HUES64 (cell line): ENCODE results near the gene RIMS4.

Experiments used
- H3K27ac ChIP-seq: 2 replicates; pipeline ENCODE4 v1.7.0; 2013; ENCODE audit warnings: low read depth, low read length, inconsistent platforms
- H3K27me3 ChIP-seq: 2 replicates; pipeline ENCODE4 v1.6.1; 2013; ENCODE audit warnings: mild to moderate bottlenecking, low read length; ENCODE audit not compliant: insufficient read depth
- H3K36me3 ChIP-seq: 2 replicates; pipeline ENCODE4 v1.6.1; 2013; ENCODE audit warnings: mild to moderate bottlenecking, low read length; ENCODE audit not compliant: insufficient read depth
- H3K4me1 ChIP-seq: 2 replicates; pipeline ENCODE4 v1.6.1; 2013; ENCODE audit warnings: mild to moderate bottlenecking, low read length, moderate library complexity; ENCODE audit not compliant: insufficient read depth
- H3K4me3 ChIP-seq: 2 replicates; pipeline ENCODE4 v1.5.1; 2013; ENCODE audit warnings: mild to moderate bottlenecking, low read length, moderate library complexity
- H3K9ac ChIP-seq: 2 replicates; pipeline ENCODE4 v1.6.1; 2013; ENCODE audit warnings: mild to moderate bottlenecking, low read depth, low read length
- H3K9me3 ChIP-seq: 2 replicates; pipeline ENCODE4 v1.6.1; 2013; ENCODE audit warnings: low read depth, low read length; ENCODE audit not compliant: insufficient read depth
- WGBS: fragments of 150-250, 120-280 bp; methylation state at CpG from one replicate; pipeline ENCODE4 v1.1.7; 2013; ENCODE audit warnings: missing lambda C conversion rate; 5-methylcytosine and 5-hydroxymethylcytosine counted together

RIMS4 gene

DNA sequence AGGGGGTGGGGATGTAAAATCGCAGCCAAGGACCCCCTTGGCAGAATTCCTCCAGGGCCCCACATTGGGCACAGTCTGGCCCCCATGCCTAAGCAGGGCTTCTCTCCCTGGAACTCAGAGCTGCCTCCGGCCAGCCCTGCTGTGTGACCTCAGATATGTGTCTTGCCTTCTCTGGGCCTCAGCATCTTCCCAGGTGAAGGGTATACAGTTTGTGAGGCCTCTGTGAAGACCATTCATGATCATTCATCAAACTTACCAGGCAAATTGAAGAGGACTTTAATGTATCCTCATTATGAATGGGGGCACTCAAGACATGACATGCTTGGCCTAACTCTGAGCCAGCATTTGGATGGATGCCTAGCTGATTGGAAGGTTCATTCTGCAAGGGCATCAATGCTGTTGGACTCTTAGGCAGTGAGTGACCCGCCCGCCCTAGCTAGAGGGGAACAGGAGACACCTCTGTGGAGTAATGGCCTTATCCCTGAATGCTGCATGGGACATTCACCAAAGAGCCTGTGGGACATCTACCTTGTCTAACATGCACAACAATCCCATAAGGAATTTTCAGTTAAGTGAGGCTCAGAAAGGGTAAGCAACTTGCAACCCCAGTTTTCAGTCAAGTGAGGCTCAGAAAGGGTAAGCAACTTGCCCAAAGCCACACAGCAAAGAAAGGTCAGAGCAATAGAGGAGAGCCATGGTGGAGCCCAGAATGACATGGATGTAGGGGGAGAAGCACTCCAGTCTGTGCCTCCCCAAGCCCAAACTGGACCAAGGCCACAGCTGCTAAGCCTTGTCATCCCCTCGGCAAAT lies 94.6 kb downstream of the RIMS4 start:
- Histone ChIP-seq H3K9me3 (no peaks in the 10 kb centered on the region), H3K27ac (no peak overlapping the region), H3K4me3 (no peak overlapping the region), H3K9ac (no peak overlapping the region), H3K36me3 (no peaks in the 10 kb centered on the region), H3K27me3 (no peaks in the 10 kb centered on the region), H3K4me1 (peaks cover 3% of the 10 kb centered on the region; the same call in 1 of the 2 replicates)
- WGBS: 89% methylated on average over 5 of the region's 5 CpGs

DNA sequence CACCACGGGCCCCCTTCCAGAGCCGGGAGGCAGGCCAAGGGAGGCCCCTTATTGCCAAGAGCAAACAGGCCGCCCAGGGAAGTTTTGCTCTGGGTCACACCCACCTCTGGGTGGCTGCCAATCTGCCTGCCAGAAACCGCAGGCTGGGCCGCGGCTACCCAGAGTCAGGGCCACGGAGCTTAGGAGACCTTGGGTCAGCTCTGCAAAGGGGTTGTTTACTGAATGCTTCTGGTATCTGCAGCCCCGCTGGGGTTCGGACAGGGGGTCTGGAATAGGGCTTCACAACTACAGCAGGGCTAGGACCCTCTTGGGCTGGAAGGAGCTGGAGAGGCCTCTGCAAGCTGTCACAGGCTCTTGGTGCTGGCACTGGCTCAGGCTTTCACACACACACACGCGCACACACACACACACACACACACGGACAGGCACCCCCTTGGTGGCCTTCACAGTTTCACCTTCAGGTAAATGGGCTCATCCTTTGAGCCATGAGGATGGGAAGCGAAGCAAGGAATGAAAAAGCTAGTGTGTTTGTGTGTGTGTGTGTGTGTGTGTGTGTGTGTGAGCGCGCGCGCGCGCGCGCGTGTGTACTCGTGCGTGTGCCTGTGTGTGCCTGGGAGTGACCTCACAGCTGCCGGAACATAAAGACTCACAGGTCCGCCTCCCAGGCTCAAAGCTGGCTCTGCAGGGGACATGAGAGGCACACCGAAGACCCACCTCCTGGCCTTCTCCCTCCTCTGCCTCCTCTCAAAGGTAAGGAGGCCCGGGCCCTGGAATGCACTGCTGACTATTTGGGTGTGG lies 95.4 kb downstream of the RIMS4 start, which contains the start of gene CCN5:
CCN5 (plus strand) TSS at position 669 of the 798 bp plus-strand sequence; CDS start at position 691, 22 bp downstream.
- Histone ChIP-seq H3K27ac (no peak within 1 kb of the TSS), H3K4me3 (no peak within 1 kb of the TSS), H3K9me3 (no peaks in the 10 kb centered on the region), H3K4me1 (no peaks in the 10 kb centered on the region), H3K27me3 (no peaks in the 10 kb centered on the region), H3K9ac (no peak within 1 kb of the TSS), H3K36me3 (no peaks in the 10 kb centered on the region)
- WGBS: 85% methylated on average over 28 of the region's 28 CpGs

DNA sequence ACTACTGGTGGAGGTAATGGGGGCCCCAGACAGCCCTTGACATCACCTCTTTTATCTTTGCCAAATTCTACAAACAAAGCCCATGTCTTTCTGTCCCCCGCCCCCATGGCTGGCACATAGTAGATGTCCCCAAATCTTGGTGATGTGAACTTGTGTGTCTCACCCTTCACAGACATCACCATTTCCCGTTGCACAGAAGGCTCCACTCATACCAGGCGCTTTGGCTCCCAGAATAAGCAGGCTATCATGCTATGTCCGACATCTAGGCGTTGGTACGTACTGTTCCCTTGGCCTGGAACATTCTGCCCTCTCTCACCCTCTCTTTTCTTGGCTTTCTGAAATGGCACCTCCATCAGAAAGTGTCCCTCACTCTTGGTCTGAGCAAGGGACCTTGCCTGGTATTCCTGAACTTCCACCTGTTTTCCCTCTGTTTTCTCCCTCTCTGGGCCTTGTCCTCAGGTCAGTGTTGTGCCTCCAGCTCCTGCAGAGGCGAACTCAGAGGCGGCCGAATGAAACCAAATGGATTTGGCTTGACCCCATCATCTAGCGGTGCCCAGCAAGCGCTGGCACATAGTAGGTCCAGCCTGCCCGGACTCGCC lies 96.1 kb downstream of the RIMS4 start:
- H3K27ac ChIP-seq: no peak overlapping the region
- H3K27me3 ChIP-seq: no peaks in the 10 kb centered on the region
- 95% methylated on average over 13 of the region's 13 CpGs for WGBS
- no peaks in the 10 kb centered on the region for H3K36me3 ChIP-seq
- H3K9me3 ChIP-seq: no peaks in the 10 kb centered on the region
- no peaks in the 10 kb centered on the region for H3K4me1 ChIP-seq
- no peak overlapping the region for H3K4me3 ChIP-seq
- H3K9ac ChIP-seq: no peak overlapping the region

DNA sequence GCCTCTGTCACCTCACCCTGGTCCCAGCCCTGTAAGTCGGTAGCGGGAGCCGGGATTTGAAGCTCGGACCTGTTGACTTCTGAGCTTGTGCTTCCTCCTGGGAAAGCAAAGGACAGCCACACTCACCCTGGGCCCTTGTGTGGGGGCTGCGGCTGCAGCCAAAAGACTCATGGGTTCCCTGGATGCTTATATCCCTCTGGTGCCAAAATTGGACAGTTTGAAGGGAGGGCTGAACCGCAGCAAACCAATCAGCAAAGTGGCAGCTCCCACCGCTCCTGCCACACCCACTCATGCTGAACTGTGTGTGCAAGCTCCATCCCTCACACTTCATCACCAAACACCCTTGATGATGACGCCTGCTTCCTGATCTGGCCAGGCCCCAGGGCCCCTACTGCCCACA lies 99.1 kb downstream of the RIMS4 start:
- no peak overlapping the region for H3K9ac ChIP-seq
- H3K4me1 ChIP-seq: peaks cover 8% of the 10 kb centered on the region; the same call in 1 of the 2 replicates
- 91% methylated on average over 8 of the region's 8 CpGs for WGBS
- no peaks in the 10 kb centered on the region for H3K27me3 ChIP-seq
- no peak overlapping the region for H3K4me3 ChIP-seq
- no peaks in the 10 kb centered on the region for H3K36me3 ChIP-seq
- no peaks in the 10 kb centered on the region for H3K9me3 ChIP-seq
- no peak overlapping the region for H3K27ac ChIP-seq

DNA sequence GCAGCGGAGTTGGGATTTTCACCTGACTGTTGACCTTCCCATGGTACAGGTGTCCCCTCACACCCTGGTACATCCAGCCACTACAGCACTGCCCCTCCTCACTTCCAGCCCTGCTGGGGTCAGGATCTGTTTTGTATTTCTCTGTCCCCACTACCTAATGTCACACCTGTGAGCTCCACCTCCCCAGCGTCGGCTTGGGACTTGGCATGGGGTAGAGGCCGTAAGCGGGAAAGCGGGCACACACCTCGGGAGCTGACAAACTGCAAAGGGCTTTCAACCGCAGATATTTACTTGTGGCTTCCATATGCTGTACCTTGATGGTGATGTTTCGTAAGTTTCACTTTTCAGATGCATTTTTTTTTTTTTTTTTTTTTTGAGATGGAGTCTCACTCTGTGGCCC lies 100.5 kb downstream of the RIMS4 start:
- WGBS: 97% methylated on average over 9 of the region's 9 CpGs
- H3K4me1 ChIP-seq: peaks cover 8% of the 10 kb centered on the region; the same call in 1 of the 2 replicates

DNA sequence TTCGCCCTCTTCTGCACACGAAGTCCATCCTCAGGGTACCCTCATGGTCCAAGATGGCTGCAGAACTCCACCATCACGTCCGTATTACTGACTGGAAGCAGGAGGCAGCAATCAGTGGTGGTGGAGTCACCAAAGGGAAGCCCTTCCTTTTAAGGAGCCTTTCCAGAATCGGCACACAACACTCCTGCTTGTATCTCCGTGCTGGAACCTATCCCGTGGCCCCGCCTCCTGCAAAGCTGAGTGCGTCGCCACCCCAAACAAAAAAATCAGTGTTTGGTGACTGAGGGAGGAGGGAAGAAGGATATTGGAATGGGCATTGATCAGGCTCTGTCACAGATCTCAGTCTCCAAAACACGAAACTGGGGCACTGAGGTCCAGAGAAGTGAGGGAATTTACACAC lies 101.0 kb downstream of the RIMS4 start:
- Histone ChIP-seq H3K4me1 (peaks cover 8% of the 10 kb centered on the region; the same call in 1 of the 2 replicates), H3K9ac (no peak overlapping the region), H3K36me3 (no peaks in the 10 kb centered on the region), H3K27ac (no peak overlapping the region), H3K9me3 (no peaks in the 10 kb centered on the region), H3K27me3 (no peaks in the 10 kb centered on the region), H3K4me3 (no peak overlapping the region)
- WGBS: 90% methylated on average over 11 of the region's 11 CpGs

More for the DNA sequence above, 100.5 kb downstream of the RIMS4 start:
- Histone ChIP-seq H3K9ac (no peak overlapping the region), H3K9me3 (no peaks in the 10 kb centered on the region), H3K27ac (no peak overlapping the region), H3K27me3 (no peaks in the 10 kb centered on the region), H3K4me3 (no peak overlapping the region), H3K36me3 (no peaks in the 10 kb centered on the region)

DNA sequence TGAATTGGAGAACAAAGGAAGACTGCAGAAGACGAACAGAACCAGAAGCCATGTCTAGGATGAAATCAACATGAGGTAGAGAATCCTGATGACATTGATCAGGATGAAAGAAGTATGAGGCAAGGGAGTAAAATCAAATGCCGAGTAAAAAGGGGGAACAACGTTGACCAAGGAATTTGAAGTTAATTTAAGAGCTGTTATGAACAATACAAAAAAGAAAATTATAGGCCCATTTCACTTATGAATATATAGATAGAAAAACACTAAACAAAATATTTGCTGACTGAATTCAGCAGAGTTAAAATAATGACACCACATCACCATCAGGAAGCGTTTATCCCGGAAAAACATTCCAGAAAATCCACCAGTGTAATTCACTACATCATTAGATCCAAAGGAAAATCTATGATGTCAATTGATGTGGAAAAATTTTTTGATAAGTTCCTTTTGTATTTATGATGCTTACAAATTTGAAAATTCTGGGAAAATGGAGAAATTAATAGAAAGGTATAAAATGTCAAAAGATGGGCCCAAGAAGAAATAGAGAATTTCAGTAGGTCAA lies 103.2 kb downstream of the RIMS4 start:
- Histone ChIP-seq H3K4me3 (no peak overlapping the region), H3K27me3 (no peaks in the 10 kb centered on the region), H3K9ac (no peak overlapping the region), H3K27ac (no peak overlapping the region), H3K4me1 (peaks cover 8% of the 10 kb centered on the region; the same call in 1 of the 2 replicates), H3K9me3 (no peaks in the 10 kb centered on the region), H3K36me3 (no peaks in the 10 kb centered on the region)
- 87% methylated on average over 5 of the region's 5 CpGs for WGBS

DNA sequence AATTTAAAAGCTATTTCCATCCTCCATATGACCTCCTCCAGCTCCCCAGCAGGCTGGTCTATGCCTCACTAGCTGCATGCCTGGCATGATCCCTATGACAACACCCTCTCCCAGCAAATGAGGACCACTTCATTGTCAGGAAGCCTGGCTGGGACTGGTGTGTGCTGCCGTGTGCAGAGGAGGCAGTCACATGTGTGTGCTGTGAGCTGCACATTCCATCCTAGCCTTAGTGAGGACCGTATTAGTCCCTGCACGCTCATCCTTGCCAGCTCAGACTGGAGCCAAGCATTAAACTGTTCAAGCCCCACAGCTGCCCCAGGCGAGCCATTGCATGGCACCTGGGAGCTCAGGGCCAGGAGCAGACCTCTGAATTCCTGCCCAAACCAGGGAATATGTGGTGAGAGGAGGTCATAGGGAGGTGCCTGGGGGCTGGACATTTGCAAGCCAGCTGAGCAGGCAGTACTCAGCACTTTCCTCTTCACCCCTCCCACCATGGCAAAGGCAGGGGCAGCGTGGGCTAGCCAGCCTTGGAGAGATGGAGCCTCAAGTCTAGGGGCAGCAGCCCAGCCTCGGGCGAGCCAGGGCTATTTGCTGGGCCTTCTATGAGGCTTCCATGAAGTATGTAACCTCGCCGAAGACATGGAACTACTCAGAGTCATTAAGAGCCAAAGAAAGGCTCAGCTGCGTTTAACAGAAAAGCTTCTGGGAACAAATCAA lies 103.9 kb downstream of the RIMS4 start:
- H3K27me3 ChIP-seq: no peaks in the 10 kb centered on the region
- no peak overlapping the region for H3K4me3 ChIP-seq
- WGBS: 65% methylated on average over 10 of the region's 10 CpGs
- H3K4me1 ChIP-seq: peaks cover 12% of the 10 kb centered on the region
- H3K9ac ChIP-seq: no peak overlapping the region
- H3K27ac ChIP-seq: no peak overlapping the region
- H3K36me3 ChIP-seq: no peaks in the 10 kb centered on the region
- no peaks in the 10 kb centered on the region for H3K9me3 ChIP-seq

DNA sequence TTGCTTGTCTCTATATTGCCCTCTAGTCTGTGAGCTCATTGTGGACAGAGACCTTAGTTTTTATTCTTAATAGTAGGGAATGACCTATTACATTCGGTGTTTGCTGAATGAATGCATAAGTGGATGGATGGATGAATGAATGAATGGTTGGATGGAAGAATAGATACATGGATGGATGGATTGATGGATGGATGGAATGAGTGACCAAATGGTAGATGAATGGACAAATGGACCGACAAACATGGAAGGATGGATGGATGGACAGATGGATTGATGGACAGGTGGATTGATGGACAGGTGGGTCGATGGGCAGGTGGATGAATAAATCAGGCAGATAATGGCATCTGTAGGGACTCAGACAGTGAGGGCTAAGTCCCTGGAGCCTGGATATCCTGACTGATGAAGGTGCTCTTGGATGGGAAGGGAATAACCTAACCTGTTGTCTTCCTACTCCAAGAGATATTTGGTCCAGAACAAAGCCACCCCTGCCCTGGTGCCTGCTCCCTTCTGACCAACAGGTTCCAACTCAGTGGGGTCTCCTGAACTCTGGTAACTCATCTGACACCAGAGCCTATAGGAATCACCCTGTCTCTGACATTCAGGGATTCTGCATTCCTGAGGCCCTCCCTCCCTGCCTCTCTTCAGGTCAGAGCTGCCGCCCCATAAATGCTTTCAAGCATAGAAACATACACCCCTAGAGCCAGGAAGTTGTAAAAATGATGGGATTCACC lies 104.8 kb downstream of the RIMS4 start:
- WGBS: 85% methylated on average over 4 of the region's 4 CpGs

DNA sequence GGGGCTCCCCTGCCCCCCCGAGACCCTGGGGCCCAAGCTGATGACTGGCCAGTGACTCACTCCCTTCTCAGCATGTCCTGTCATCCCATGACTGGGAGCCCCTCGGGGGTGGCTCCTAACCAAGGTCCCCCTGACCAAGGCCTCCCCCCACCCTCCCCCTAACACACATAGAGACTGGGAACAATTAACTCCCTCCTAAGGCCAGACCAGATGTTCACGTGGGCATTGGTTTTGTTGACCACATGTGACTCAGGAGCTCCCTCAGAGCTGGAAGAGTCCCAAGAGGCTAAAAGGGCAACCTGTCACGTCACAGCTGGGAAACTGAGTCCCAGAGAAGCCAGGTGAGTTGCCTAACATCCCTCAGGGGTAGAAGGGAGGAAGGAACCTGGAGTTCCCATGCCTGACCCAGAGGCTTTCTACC lies 105.8 kb downstream of the RIMS4 start:
- H3K27ac ChIP-seq: no peak overlapping the region
- peaks cover 20% of the 10 kb centered on the region for H3K4me1 ChIP-seq
- no peaks in the 10 kb centered on the region for H3K9me3 ChIP-seq
- WGBS: 76% methylated on average over 4 of the region's 4 CpGs
- no peaks in the 10 kb centered on the region for H3K36me3 ChIP-seq
- no peaks in the 10 kb centered on the region for H3K27me3 ChIP-seq
- no peak overlapping the region for H3K4me3 ChIP-seq
- H3K9ac ChIP-seq: no peak overlapping the region

More for the DNA sequence above, 104.8 kb downstream of the RIMS4 start:
- peaks cover 20% of the 10 kb centered on the region for H3K4me1 ChIP-seq
- H3K9ac ChIP-seq: no peak overlapping the region
- no peaks in the 10 kb centered on the region for H3K27me3 ChIP-seq
- no peak overlapping the region for H3K27ac ChIP-seq
- no peaks in the 10 kb centered on the region for H3K9me3 ChIP-seq
- H3K4me3 ChIP-seq: no peak overlapping the region
- H3K36me3 ChIP-seq: no peaks in the 10 kb centered on the region
